H1 (cell line): ENCODE measurements around the gene SVEP1. TPM values are rescaled to one million over a fixed set of nuclear protein-coding genes. Genes with fewer than 3 reads are reported as not detected.

Experiments used
- CTCF ChIA-PET: fragments of 300-600 bp; sonication (Branson Sonifier 250); formaldehyde crosslinking; loops from one replicate; lab custom pipeline; 2021; ENCODE audit not compliant: partially characterized antibody; lab: Charles Lee
- POLR2A ChIA-PET: fragments of 300-600 bp; sonication (Branson Sonifier 250); formaldehyde crosslinking; loops from one replicate; lab custom pipeline; 2021; ENCODE audit warnings: inconsistent platforms; ENCODE audit not compliant: partially characterized antibody; lab: Charles Lee
- DNase-seq, 2 experiments: peaks; one replicate each; pipeline versions ENCODE4 v3.0.0 to v3.0.0-alpha.2; 2010 to 2022; ENCODE audit warnings: low spot score in 2 of 2, low read depth in 1 of 2, mixed read lengths in 1 of 2
- FAIRE-seq: peaks from 2 replicates; lab custom pipeline; 2011; peaks lifted over from hg19 to GRCh38; lab: Jason Lieb, UNC
- H2AFZ ChIP-seq: 2 replicates; pipeline ENCODE4 v1.8.1; 2012; ENCODE audit warnings: low read length, inconsistent platforms
- H2AK5ac ChIP-seq: 2 replicates; pipeline ENCODE4 v1.6.1; 2013; ENCODE audit warnings: low read depth, low read length
- H2BK120ac ChIP-seq: replicated peaks from 2 replicates; pipeline ENCODE3; 2013; ENCODE audit warnings: low read depth, low read length, inconsistent platforms
- H2BK12ac ChIP-seq: 2 replicates; pipeline ENCODE4 v1.6.1; 2013; ENCODE audit warnings: low read depth, low read length
- H2BK15ac ChIP-seq: 2 replicates; pipeline ENCODE4 v1.6.1; 2013; ENCODE audit warnings: low read length
- H2BK20ac ChIP-seq: 2 replicates; pipeline ENCODE4 v1.6.1; 2013; ENCODE audit warnings: low read length
- H2BK5ac ChIP-seq: 2 replicates; pipeline ENCODE4 v1.6.1; 2013; ENCODE audit warnings: low read depth, low read length
- H3K14ac ChIP-seq: 2 replicates; pipeline ENCODE4 v1.6.1; 2013; ENCODE audit warnings: inconsistent platforms; ENCODE audit not compliant: insufficient read length
- H3K18ac ChIP-seq: 2 replicates; pipeline ENCODE4 v1.6.1; 2013; ENCODE audit warnings: low read length; ENCODE audit errors: extremely low read depth
- H3K23ac ChIP-seq: 2 replicates; pipeline ENCODE4 v1.6.1; 2013; ENCODE audit warnings: inconsistent platforms; ENCODE audit not compliant: insufficient read length
- H3K23me2 ChIP-seq: 2 replicates; pipeline ENCODE4 v1.6.1; 2013; ENCODE audit warnings: low read depth, low read length
- H3K27ac ChIP-seq: 2 replicates; pipeline ENCODE4 v1.6.1; 2011; ENCODE audit warnings: low read depth, low read length, inconsistent platforms
- H3K27me3 ChIP-seq, 4 experiments: replicated peaks in 1 of 4; 1 replicate in 1 of 4; 2 replicates in 3 of 4; pipeline versions ENCODE4 v1.6.1 to v1.8.1; 2011 to 2013; ENCODE audit warnings: low read length in 3 of 4, mild to moderate bottlenecking in 3 of 4, inconsistent platforms in 2 of 4, mixed read lengths in 2 of 4, moderate library complexity in 1 of 4; ENCODE audit not compliant: control insufficient read depth in 3 of 4, insufficient read depth in 3 of 4; ENCODE audit errors: extremely low read depth in 1 of 4
- H3K36me3 ChIP-seq, 4 experiments: 2 replicates each; pipeline versions ENCODE4 v1.6.1 to v1.8.1; 2011 to 2013; ENCODE audit warnings: mild to moderate bottlenecking in 4 of 4, low read length in 3 of 4, moderate library complexity in 2 of 4, control low read depth in 1 of 4, inconsistent platforms in 1 of 4; ENCODE audit not compliant: insufficient read depth in 4 of 4, control insufficient read depth in 2 of 4
- H3K4ac ChIP-seq: replicated peaks from 2 replicates; pipeline ENCODE3; 2013; ENCODE audit warnings: low read length, low read depth, mixed read lengths, inconsistent platforms; ENCODE audit not compliant: insufficient read length
- H3K4me1 ChIP-seq, 4 experiments: replicated peaks in 1 of 4; 1 replicate in 1 of 4; 2 replicates in 3 of 4; pipeline versions ENCODE4 v1.6.1 to v1.8.1; 2011 to 2013; ENCODE audit warnings: low read length in 3 of 4, inconsistent platforms in 2 of 4, mixed read lengths in 1 of 4; ENCODE audit not compliant: insufficient read depth in 4 of 4, control insufficient read depth in 3 of 4
- H3K4me2 ChIP-seq, 2 experiments: 2 replicates each; pipeline versions ENCODE4 v1.6.1 to v1.8.1; 2011 to 2013; ENCODE audit warnings: low read depth in 2 of 2, low read length in 2 of 2, control low read depth in 1 of 2, inconsistent platforms in 1 of 2, mild to moderate bottlenecking in 1 of 2; ENCODE audit not compliant: insufficient read depth in 1 of 2
- H3K4me3 ChIP-seq, 4 experiments: fragments of 200-600, 300-600 bp in 1 of 4; sonication (generic), shearing (Covaris generic), sonication (Bioruptor Twin) in 1 of 4; 2 replicates each; pipeline versions ENCODE4 v1.5.1 to v1.8.1; 2011 to 2016; ENCODE audit warnings: low read length in 4 of 4, low read depth in 3 of 4, control low read depth in 2 of 4, inconsistent platforms in 2 of 4, mild to moderate bottlenecking in 2 of 4, mixed read lengths in 1 of 4, moderate library complexity in 1 of 4; ENCODE audit not compliant: insufficient read depth in 2 of 4; ENCODE audit errors: extremely low read depth in 1 of 4
- H3K56ac ChIP-seq: replicated peaks from 2 replicates; pipeline ENCODE3; 2013; ENCODE audit warnings: low read depth, mild to moderate bottlenecking, mixed read lengths, low read length, inconsistent platforms; ENCODE audit not compliant: insufficient read length
- H3K79me1 ChIP-seq: 2 replicates; pipeline ENCODE4 v1.6.1; 2013; ENCODE audit warnings: low read depth, low read length, control low read depth
- H3K79me2 ChIP-seq, 2 experiments: 2 replicates each; pipeline versions ENCODE4 v1.6.1 to v1.8.1; 2012 to 2013; ENCODE audit warnings: low read length in 2 of 2, mild to moderate bottlenecking in 2 of 2, inconsistent platforms in 1 of 2; ENCODE audit not compliant: insufficient read depth in 2 of 2, control insufficient read depth in 1 of 2
- H3K9ac ChIP-seq, 4 experiments: replicated peaks in 1 of 4; 1 replicate in 1 of 4; 2 replicates in 3 of 4; pipeline versions ENCODE4 v1.6.1 to v1.8.1; 2011 to 2013; ENCODE audit warnings: low read depth in 3 of 4, low read length in 3 of 4, control low read depth in 2 of 4, mild to moderate bottlenecking in 2 of 4, moderate library complexity in 2 of 4, inconsistent platforms in 1 of 4; ENCODE audit errors: extremely low read depth in 1 of 4
- H3K9me3 ChIP-seq, 2 experiments: 2 replicates each; pipeline versions ENCODE4 v1.6.1 to v1.8.1; 2012 to 2013; ENCODE audit warnings: mild to moderate bottlenecking in 2 of 2, moderate library complexity in 2 of 2, control low read depth in 1 of 2, inconsistent platforms in 1 of 2, low read depth in 1 of 2, low read length in 1 of 2, mixed read lengths in 1 of 2; ENCODE audit not compliant: insufficient read depth in 2 of 2
- H4K20me1 ChIP-seq, 2 experiments: replicated peaks in 1 of 2; 2 replicates each; pipeline versions ENCODE3 to v1.8.1; 2011 to 2013; ENCODE audit warnings: inconsistent platforms in 2 of 2, low read length in 2 of 2, mild to moderate bottlenecking in 1 of 2; ENCODE audit not compliant: insufficient read depth in 2 of 2, control insufficient read depth in 1 of 2
- H4K5ac ChIP-seq: 2 replicates; pipeline ENCODE4 v1.6.1; 2013; ENCODE audit warnings: low read length, low read depth, mixed read lengths, inconsistent platforms; ENCODE audit not compliant: insufficient read length
- H4K8ac ChIP-seq: 2 replicates; pipeline ENCODE4 v1.8.0; 2013; ENCODE audit warnings: mild to moderate bottlenecking, moderate library complexity, low read length, inconsistent platforms; ENCODE audit not compliant: insufficient read depth; ENCODE audit errors: extremely low read depth
- H4K91ac ChIP-seq: replicated peaks from 2 replicates; pipeline ENCODE3; 2013; ENCODE audit warnings: low read length, mixed read lengths, inconsistent platforms; ENCODE audit not compliant: insufficient read length
- POLR2AphosphoS5 ChIP-seq: IDR thresholded peaks from 2 replicates; pipeline ENCODE4 v1.6.1; 2011; ENCODE audit warnings: low read depth, low read length
- RFX5 ChIP-seq: IDR thresholded peaks from 2 replicates; pipeline ENCODE4 v1.6.1; 2011; ENCODE audit warnings: low read depth, low read length, improper control_type of control experiment, borderline replicate concordance
- SRF ChIP-seq: IDR thresholded peaks from 2 replicates; pipeline ENCODE4 v1.6.1; 2011; ENCODE audit warnings: mild to moderate bottlenecking, low read depth, low read length, moderate library complexity
- WGBS, 2 experiments: shearing (Covaris generic) in 1 of 2; methylation state at CpG; one replicate each; pipeline versions ENCODE4 v1.1.6 to v1.1.7; 2013 to 2015; ENCODE audit warnings: low lambda C conversion rate in 2 of 2, mixed read lengths in 2 of 2, inconsistent platforms in 1 of 2, low coverage in 1 of 2, missing lambda C conversion rate in 1 of 2; ENCODE audit not compliant: insufficient replicate concordance in 2 of 2, insufficient coverage in 1 of 2, insufficient read length in 1 of 2; ENCODE audit errors: extremely low coverage in 1 of 2, missing lambda C conversion rate in 1 of 2; 5-methylcytosine and 5-hydroxymethylcytosine counted together
- polyA plus RNA-seq, 7 experiments: library from polyadenylated mRNA; depleted of rRNA in 3 of 7; stranded (reverse) in 5 of 7; unstranded in 2 of 7; fragments of >200 nt in 5 of 7; fragments of 200-250 nt in 2 of 7; gene quantifications; 1 replicate in 5 of 7; 2 replicates in 1 of 7; 4 replicates in 1 of 7; pipeline versions ENCODE4 v1.2.1 to v1.2.3, GENCODE V29; 2011 to 2013; ENCODE audit warnings: missing spikeins in 2 of 7, mixed read lengths in 2 of 7
- total RNA-seq: library from RNA; stranded (reverse); fragmentation: NEBNext Ultra II Directional; extraction: Animal tissue kit (Norgen Biotek cat#: 25700); gene quantifications from 2 replicates; pipeline ENCODE4 v1.2.1, GENCODE V29; 2021

Gene SVEP1
- total and polyA plus RNA-seq, 2 of the 8 experiments (the other 6 are each of a cell fraction or from before 2014, with no cell fraction given) = 0.11 to 0.37 TPM

DNA sequence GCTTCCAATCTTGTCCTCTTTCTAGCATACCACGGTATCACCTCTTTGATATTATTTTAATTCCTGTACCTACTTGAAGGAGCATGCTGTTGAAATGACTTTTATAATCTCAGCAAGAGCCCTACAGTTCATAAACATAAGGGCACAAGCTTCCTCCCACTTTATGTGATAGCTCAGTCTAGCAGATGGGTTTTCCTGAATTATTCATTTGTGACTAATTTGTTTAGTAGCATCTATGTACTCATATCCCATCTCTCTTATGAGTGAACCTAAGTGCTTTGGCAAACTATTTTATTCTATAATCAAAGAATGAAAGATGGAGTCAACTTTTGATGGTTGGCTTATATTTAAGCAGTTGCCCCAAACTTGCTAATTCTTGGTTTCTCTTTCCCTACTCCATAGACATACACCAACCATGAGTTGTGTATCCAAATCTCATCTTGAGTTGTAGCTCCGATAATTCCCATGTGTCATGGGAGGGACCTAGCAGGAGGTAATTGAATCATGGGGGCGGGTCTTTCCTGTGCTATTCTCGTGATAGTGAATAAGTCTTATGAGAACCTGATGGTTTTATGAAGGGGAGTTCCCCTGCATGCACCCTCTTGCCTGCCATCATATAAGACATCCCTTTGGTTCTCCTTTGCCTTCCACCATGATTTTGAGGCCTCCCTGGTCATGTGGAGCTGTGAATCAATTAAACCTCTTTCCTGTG lies 259.6 kb downstream of the SVEP1 start:
- H3K79me2 ChIP-seq = no peaks in the 10 kb centered on the region

More for the DNA sequence above, 259.6 kb downstream of the SVEP1 start:
- WGBS, 2 experiments = 92% methylated on average over 4 of the region's 4 CpGs; no CpG with 5 or more reads in 1 of the 2 experiments
- Histone ChIP-seq H3K4me1 (peaks cover 0 to 3% (median 0%) of the 10 kb centered on the region in 4 experiments; a peak in 2 of 7 replicates), H3K56ac (no peak overlapping the region), H4K5ac (no peak overlapping the region), H3K36me3 (no peaks in the 10 kb centered on the region), H3K23me2 (no peaks in the 10 kb centered on the region; the same call in 1 of the 2 replicates), H2BK20ac (no peak overlapping the region), H2BK15ac (no peak overlapping the region), H3K27ac (no peak overlapping the region), H3K4ac (no peak overlapping the region), H4K20me1 (no peaks in the 10 kb centered on the region), H2AK5ac (no peak overlapping the region), H3K4me3 (no peak overlapping the region), H2BK120ac (no peak overlapping the region), H3K9me3 (no peaks in the 10 kb centered on the region), H3K27me3 (no peaks in the 10 kb centered on the region), H4K91ac (no peak overlapping the region), H2BK5ac (no peak overlapping the region), H3K9ac (no peak overlapping the region), H2AFZ (no peak overlapping the region), H2BK12ac (no peak overlapping the region), H3K23ac (no peak overlapping the region), H3K14ac (no peak overlapping the region), H4K8ac (no peak overlapping the region), H3K18ac (no peak overlapping the region), H3K4me2 (no peak overlapping the region), H3K79me1 (no peaks in the 10 kb centered on the region)
- CTCF ChIA-PET = no interaction called here
- FAIRE-seq (no peak), DNase-seq (no peak)
- no peak for TF ChIP-seq RFX5
- TF ChIP-seq SRF = no peak
- TF ChIP-seq POLR2AphosphoS5 = no peak
- POLR2A ChIA-PET = interaction anchor here (0.6 kb wide), 1 partner anchor 383 kb away, joined by 3 read pairs; no protein-coding TSS in a partner anchor
